Stimulated activated memory B cell treated with anti-CD40 and anti-IgM and Interleukin-4, amounts not matched to agents 10 μg/mL and 1 μg/mL and 100 μg/mL, for 72 hours (primary cell): Measurements from ENCODE around the gene ROBO2.

ENCODE experiments used
- ATAC-seq: fragments of 150-1000 bp; cut with Tn5 transposase; 2 replicates; pipeline ENCODE4 v1.10.0; 2021
- H3K27ac Mint-ChIP-seq: one replicate; pipeline ENCODE4 v1.8.0; 2022; ENCODE audit warnings: mild to moderate bottlenecking, mixed read lengths
- H3K27me3 Mint-ChIP-seq: one replicate; pipeline ENCODE4 v1.8.0; 2022; ENCODE audit warnings: mixed read lengths
- H3K36me3 Mint-ChIP-seq: one replicate; pipeline ENCODE4 v1.8.0; 2022; ENCODE audit warnings: mixed read lengths
- H3K4me1 Mint-ChIP-seq: one replicate; pipeline ENCODE4 v1.8.0; 2022; ENCODE audit warnings: mixed read lengths
- H3K4me3 Mint-ChIP-seq: one replicate; pipeline ENCODE4 v1.8.0; 2022; ENCODE audit warnings: mild to moderate bottlenecking, moderate library complexity, mixed read lengths
- H3K9me3 Mint-ChIP-seq: one replicate; pipeline ENCODE4 v1.8.0; 2022; ENCODE audit warnings: mixed read lengths

The ROBO2 gene

DNA sequence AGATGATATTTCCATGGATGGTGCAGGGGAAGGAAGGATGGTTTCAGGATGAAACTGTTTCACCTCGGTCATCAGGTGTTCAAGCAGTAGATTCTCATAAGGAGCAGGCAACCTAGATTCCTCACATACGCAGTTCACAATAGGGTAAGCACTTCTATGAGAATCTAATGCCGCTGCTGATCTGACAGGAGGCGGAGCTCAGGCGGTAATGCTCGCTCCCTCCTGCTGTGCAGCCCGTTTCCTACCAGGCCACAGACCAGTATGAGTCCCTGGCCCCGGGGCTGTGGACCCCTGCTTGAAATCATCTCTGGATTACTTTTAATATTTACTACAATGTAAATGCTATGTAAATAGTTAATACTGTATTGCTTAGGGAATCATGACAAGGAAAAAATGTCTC is 241.8 kb downstream of the ROBO2 start:
- H3K4me1 Mint-ChIP-seq: no peaks in the 10 kb centered on the region
- H3K9me3 Mint-ChIP-seq: peaks cover 5% of the 10 kb centered on the region
- H3K27ac Mint-ChIP-seq: no peak overlapping the region
- ATAC-seq: no peak
- H3K36me3 Mint-ChIP-seq: no peaks in the 10 kb centered on the region
- no peak overlapping the region for H3K4me3 Mint-ChIP-seq
- H3K27me3 Mint-ChIP-seq: no peaks in the 10 kb centered on the region

GRCh38 chr3:77283108-77283507 is 243.2 kb downstream of the ROBO2 start:
- no peaks in the 10 kb centered on the region for H3K9me3 Mint-ChIP-seq
- H3K36me3 Mint-ChIP-seq: no peaks in the 10 kb centered on the region
- no peak for ATAC-seq
- H3K27me3 Mint-ChIP-seq: no peaks in the 10 kb centered on the region
- no peak overlapping the region for H3K27ac Mint-ChIP-seq
- H3K4me3 Mint-ChIP-seq: no peak overlapping the region
- no peaks in the 10 kb centered on the region for H3K4me1 Mint-ChIP-seq

DNA sequence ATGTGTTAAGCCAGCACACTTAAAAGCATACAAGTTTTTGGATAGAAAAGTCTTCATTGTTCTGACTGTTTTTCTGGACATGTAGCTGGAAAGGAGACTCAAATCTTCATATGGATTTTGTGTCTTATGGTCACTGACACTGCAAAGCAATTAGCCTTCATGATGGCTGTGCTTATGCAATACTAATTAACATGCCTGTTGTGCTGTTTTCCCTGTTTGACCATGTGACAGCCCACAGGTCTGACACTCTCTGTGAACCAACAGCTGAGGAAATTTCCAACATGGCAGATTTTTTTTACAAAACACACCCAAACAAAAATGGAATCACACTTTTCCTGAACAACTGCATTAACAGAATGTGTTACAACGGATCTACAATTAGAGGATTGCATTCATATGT is 248.4 kb downstream of the ROBO2 start:
- no peaks in the 10 kb centered on the region for H3K27me3 Mint-ChIP-seq
- peaks cover 11% of the 10 kb centered on the region for H3K9me3 Mint-ChIP-seq
- H3K4me3 Mint-ChIP-seq: no peak overlapping the region
- H3K27ac Mint-ChIP-seq: no peak overlapping the region
- H3K4me1 Mint-ChIP-seq: no peaks in the 10 kb centered on the region
- no peak for ATAC-seq
- no peaks in the 10 kb centered on the region for H3K36me3 Mint-ChIP-seq

DNA sequence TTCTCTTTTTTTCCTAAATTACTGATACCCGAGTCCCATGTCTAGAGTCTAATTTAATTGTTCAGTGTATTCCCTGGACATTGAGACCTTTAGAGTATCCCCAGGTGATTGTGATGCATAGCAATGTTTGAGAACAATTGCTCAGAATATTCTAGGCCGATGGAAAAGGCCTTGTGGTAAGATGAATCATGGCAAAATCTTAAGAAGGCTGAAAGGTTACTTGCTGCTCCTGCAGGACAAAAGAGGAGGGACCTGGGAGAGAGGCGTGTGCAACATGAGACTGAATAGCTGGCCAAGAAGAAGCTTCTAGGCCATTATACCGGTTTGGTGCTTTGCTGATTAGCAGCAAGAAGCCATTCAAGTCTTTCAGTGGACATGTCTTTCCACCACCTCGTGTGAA is 256.6 kb downstream of the ROBO2 start:
- no peaks in the 10 kb centered on the region for H3K4me1 Mint-ChIP-seq
- H3K36me3 Mint-ChIP-seq: no peaks in the 10 kb centered on the region
- ATAC-seq: no peak
- no peak overlapping the region for H3K27ac Mint-ChIP-seq
- H3K27me3 Mint-ChIP-seq: no peaks in the 10 kb centered on the region
- peaks cover 41% of the 10 kb centered on the region for H3K9me3 Mint-ChIP-seq
- H3K4me3 Mint-ChIP-seq: no peak overlapping the region

- no peaks in the 10 kb centered on the region for H3K27me3 Mint-ChIP-seq
- no peak for ATAC-seq
- no peak overlapping the region for H3K4me3 Mint-ChIP-seq
- H3K36me3 Mint-ChIP-seq: no peaks in the 10 kb centered on the region
- peaks cover 29% of the 10 kb centered on the region for H3K9me3 Mint-ChIP-seq
- no peaks in the 10 kb centered on the region for H3K4me1 Mint-ChIP-seq
- no peak overlapping the region for H3K27ac Mint-ChIP-seq
Measured at GRCh38 chr3:77298417-77298816, 258.5 kb downstream of the ROBO2 start.

DNA sequence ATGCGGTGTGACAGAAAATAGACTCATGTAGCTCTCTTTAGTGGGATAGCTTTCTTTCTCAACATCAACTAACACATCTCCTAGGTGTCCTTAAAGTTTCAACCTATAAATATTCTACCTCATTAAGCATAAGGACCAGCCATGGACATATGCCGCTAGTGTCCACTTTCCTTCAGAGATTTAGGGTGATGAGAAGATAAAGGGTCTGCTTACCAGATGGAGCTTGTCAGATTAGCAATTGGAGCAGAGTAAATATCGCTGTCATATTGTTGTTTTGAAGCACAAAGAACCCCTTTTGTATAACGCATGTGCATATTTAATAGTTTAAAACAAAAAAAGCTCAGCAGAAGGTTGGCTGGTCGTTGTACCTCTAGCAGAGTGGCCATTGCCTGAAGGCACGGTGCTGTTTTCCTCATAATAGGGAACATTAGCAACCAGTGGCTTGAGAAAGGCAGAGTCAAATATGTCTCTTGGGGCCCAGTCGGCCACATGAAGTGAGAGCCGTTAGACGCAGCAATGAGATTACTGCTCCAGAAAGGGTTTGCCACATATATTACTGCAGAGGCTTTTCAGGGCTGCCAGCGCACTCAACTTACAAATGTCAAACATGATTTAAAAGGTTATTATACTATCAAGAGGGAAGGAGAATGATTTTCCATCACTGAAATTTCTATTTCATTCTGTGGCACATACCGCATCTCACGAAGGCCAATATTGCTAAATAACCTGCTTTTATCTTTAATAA is 264.2 kb downstream of the ROBO2 start:
- no peak overlapping the region for H3K4me3 Mint-ChIP-seq
- H3K4me1 Mint-ChIP-seq: no peaks in the 10 kb centered on the region
- no peak overlapping the region for H3K27ac Mint-ChIP-seq
- no peaks in the 10 kb centered on the region for H3K27me3 Mint-ChIP-seq
- H3K36me3 Mint-ChIP-seq: no peaks in the 10 kb centered on the region
- no peak for ATAC-seq
- H3K9me3 Mint-ChIP-seq: peaks cover 3% of the 10 kb centered on the region

- Mint-ChIP-seq H3K27ac (no peak overlapping the region), H3K4me3 (no peak overlapping the region), H3K27me3 (no peaks in the 10 kb centered on the region), H3K4me1 (no peaks in the 10 kb centered on the region), H3K36me3 (no peaks in the 10 kb centered on the region), H3K9me3 (peaks cover 3% of the 10 kb centered on the region)
- no peak for ATAC-seq
Measured at GRCh38 chr3:77304700-77305021, 264.8 kb downstream of the ROBO2 start.

- H3K27ac Mint-ChIP-seq: no peak overlapping the region
- ATAC-seq: no peak
- peaks cover 6% of the 10 kb centered on the region for H3K9me3 Mint-ChIP-seq
- no peak overlapping the region for H3K4me3 Mint-ChIP-seq
- H3K4me1 Mint-ChIP-seq: no peaks in the 10 kb centered on the region
- H3K36me3 Mint-ChIP-seq: no peaks in the 10 kb centered on the region
- H3K27me3 Mint-ChIP-seq: no peaks in the 10 kb centered on the region
Measured at GRCh38 chr3:77309460-77309859, 269.6 kb downstream of the ROBO2 start.

- Mint-ChIP-seq H3K4me1 (no peaks in the 10 kb centered on the region), H3K9me3 (peaks cover 3% of the 10 kb centered on the region), H3K27ac (no peak overlapping the region), H3K4me3 (no peak overlapping the region), H3K36me3 (no peaks in the 10 kb centered on the region), H3K27me3 (no peaks in the 10 kb centered on the region)
- ATAC-seq: no peak
Measured at GRCh38 chr3:77313843-77314242, 273.9 kb downstream of the ROBO2 start.

- ATAC-seq: no peak
- Mint-ChIP-seq H3K4me1 (no peaks in the 10 kb centered on the region), H3K27ac (no peak overlapping the region), H3K27me3 (no peaks in the 10 kb centered on the region), H3K36me3 (no peaks in the 10 kb centered on the region), H3K4me3 (no peak overlapping the region), H3K9me3 (peaks cover 2% of the 10 kb centered on the region)
Measured at GRCh38 chr3:77319711-77320110, 279.8 kb downstream of the ROBO2 start.

DNA sequence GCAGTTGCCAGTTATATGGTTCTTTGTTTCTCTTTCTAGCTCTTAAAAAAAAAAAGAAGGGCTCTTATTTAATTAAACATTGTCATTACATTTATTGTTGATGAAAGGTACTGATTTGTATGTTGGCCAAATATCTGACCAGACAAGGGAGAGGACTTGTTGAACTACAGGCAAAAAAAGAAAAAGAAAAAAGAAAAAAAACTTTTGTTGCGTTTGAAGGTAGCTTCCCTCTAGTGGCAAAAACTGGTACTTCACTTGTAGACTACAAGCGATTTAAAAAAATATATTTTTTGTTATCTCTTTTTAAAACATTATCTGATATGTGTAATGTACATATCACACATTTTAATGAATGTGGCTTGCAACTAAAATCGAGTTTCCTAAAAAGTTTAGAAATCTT is 280.6 kb downstream of the ROBO2 start:
- Mint-ChIP-seq H3K36me3 (no peaks in the 10 kb centered on the region), H3K9me3 (peaks cover 2% of the 10 kb centered on the region), H3K4me3 (no peak overlapping the region), H3K4me1 (no peaks in the 10 kb centered on the region), H3K27ac (no peak overlapping the region), H3K27me3 (no peaks in the 10 kb centered on the region)
- no peak for ATAC-seq

- ATAC-seq: no peak
- no peaks in the 10 kb centered on the region for H3K36me3 Mint-ChIP-seq
- no peak overlapping the region for H3K27ac Mint-ChIP-seq
- H3K4me3 Mint-ChIP-seq: no peak overlapping the region
- no peaks in the 10 kb centered on the region for H3K4me1 Mint-ChIP-seq
- peaks cover 2% of the 10 kb centered on the region for H3K9me3 Mint-ChIP-seq
- no peaks in the 10 kb centered on the region for H3K27me3 Mint-ChIP-seq
Measured at GRCh38 chr3:77321646-77322045, 281.7 kb downstream of the ROBO2 start.

GRCh38 chr3:77323626-77324025 is 283.7 kb downstream of the ROBO2 start:
- no peaks in the 10 kb centered on the region for H3K4me1 Mint-ChIP-seq
- ATAC-seq: no peak
- H3K36me3 Mint-ChIP-seq: no peaks in the 10 kb centered on the region
- H3K9me3 Mint-ChIP-seq: peaks cover 2% of the 10 kb centered on the region
- H3K27me3 Mint-ChIP-seq: no peaks in the 10 kb centered on the region
- H3K27ac Mint-ChIP-seq: no peak overlapping the region
- no peak overlapping the region for H3K4me3 Mint-ChIP-seq

DNA sequence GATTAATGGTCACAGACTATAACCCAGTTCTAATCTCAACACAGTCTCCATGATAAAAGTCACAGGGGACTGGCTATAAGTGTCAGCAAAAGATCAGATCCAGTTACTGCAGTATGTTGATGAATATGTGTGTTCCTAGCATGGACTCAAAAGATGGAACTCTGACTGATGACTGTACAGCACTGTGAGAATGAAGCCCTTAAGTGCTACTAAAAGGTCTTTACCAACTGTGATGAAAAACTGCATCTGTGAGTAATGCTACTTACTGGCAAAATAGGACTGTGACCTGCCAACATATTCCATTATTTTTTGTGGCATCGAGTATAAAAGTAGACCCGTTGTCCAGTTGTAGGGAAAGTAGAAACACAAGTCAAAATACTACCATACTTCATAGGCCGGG is 284.2 kb downstream of the ROBO2 start:
- no peak overlapping the region for H3K27ac Mint-ChIP-seq
- H3K4me3 Mint-ChIP-seq: no peak overlapping the region
- H3K36me3 Mint-ChIP-seq: no peaks in the 10 kb centered on the region
- no peak for ATAC-seq
- H3K9me3 Mint-ChIP-seq: peaks cover 2% of the 10 kb centered on the region
- no peaks in the 10 kb centered on the region for H3K27me3 Mint-ChIP-seq
- H3K4me1 Mint-ChIP-seq: no peaks in the 10 kb centered on the region

- peaks cover 2% of the 10 kb centered on the region for H3K9me3 Mint-ChIP-seq
- H3K36me3 Mint-ChIP-seq: no peaks in the 10 kb centered on the region
- no peak overlapping the region for H3K4me3 Mint-ChIP-seq
- H3K27ac Mint-ChIP-seq: no peak overlapping the region
- ATAC-seq: no peak
- no peaks in the 10 kb centered on the region for H3K27me3 Mint-ChIP-seq
- H3K4me1 Mint-ChIP-seq: no peaks in the 10 kb centered on the region
Measured at GRCh38 chr3:77325280-77325679, 285.4 kb downstream of the ROBO2 start.

GRCh38 chr3:77325702-77326101 is 285.8 kb downstream of the ROBO2 start:
- no peak for ATAC-seq
- Mint-ChIP-seq H3K4me1 (no peaks in the 10 kb centered on the region), H3K27me3 (no peaks in the 10 kb centered on the region), H3K4me3 (no peak overlapping the region), H3K27ac (no peak overlapping the region), H3K36me3 (no peaks in the 10 kb centered on the region), H3K9me3 (peaks cover 2% of the 10 kb centered on the region)

DNA sequence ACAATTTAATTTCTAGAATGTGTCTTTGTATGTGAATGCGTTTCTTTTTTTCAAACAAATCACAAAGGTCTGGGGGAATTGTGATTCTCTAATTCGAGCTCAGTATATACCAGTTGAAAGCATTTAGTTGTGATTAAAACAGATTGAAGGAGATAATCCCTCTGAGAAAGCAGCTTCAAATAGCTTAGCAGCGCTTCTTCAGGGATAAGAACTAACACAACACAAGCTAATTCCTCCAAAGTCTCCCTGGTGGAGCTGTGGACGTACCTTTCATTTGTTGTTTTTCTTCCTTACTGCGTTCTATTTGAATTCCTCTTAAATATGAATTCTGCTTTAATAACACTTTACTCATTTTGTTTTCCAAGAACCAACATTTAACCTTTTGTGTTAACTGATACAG is 286.7 kb downstream of the ROBO2 start:
- H3K9me3 Mint-ChIP-seq: peaks cover 2% of the 10 kb centered on the region
- H3K4me1 Mint-ChIP-seq: no peaks in the 10 kb centered on the region
- no peak overlapping the region for H3K4me3 Mint-ChIP-seq
- no peak overlapping the region for H3K27ac Mint-ChIP-seq
- no peaks in the 10 kb centered on the region for H3K36me3 Mint-ChIP-seq
- no peak for ATAC-seq
- H3K27me3 Mint-ChIP-seq: no peaks in the 10 kb centered on the region
